Activated CD4-positive, CD25-positive, alpha-beta regulatory T cell (primary cell): ENCODE measurements around the gene ZNF497.
"Not testable (repeated sequence)": the region's sequence is repeated elsewhere in the genome, so short reads cannot be mapped to it uniquely, and the experiment has no call there.

Source experiments
- DNase-seq, 4 experiments: peaks; one replicate each; lab custom pipeline; 2025; lab: John Stamatoyannopoulos, UW

The ZNF497 gene

DNA sequence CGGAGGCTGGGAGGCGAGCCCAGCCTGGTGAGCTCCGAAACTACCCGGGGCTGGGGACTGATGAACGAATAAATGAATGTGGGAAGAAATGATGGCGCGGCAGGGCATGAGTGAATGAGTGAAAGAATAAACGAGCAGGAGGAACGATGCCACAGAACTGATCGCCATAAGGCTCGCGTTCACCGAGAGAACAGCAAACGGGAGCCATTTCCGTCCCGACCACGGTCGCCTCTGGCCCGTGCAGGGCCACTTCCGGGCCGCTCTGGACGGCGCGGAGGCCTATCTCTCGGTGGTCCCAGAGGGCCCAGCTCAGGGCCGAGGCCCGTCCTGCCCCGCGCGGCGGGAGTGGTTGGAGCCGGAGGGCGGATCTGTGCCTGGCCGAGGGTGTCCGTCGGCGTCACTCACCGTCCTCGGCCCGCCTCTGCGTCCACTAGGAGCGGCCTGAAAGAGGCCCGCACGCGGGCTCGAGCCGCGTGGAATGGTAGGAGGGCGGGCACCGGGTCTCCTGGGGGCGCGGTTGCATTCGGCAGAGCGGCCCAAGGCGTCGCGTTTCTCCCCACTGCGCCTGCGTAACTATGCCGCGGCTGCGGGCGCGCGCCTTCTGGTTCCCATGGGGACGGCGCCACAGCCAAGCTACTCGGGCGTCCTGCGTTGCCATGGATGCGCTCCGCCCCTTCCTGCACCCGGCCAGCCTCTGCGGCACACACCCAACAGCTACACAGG lies at the start of gene ZNF497:
Gene ZNF497 (minus strand): TSS at position 480 of the 723 bp plus-strand sequence. CDS start 5,116 bp downstream, outside the sequence.
- DNase-seq = peak; percentile 89 to 95 (median 94)

GRCh38 chr19:58409010-58409790 lies 46.6 kb upstream of the ZNF497 start:
- DNase-seq = no peak

- DNase-seq = peak; percentile 87 to 89 (median 88)
Measured at GRCh38 chr19:58408152-58409009, 45.8 kb upstream of the ZNF497 start, which contains the start of gene ZNF584. Gene ZNF584, plus strand, starts transcription at chr19:58408649. Its CDS starts 499 bp downstream, at chr19:58409148.

- no peak for DNase-seq
Measured at GRCh38 chr19:58407658-58408151, 45.2 kb upstream of the ZNF497 start.

GRCh38 chr19:58406818-58407657 lies 44.5 kb upstream of the ZNF497 start:
- DNase-seq = no peak

GRCh38 chr19:58403920-58404478 lies 41.4 kb upstream of the ZNF497 start:
- not testable (repeated sequence) for DNase-seq

DNA sequence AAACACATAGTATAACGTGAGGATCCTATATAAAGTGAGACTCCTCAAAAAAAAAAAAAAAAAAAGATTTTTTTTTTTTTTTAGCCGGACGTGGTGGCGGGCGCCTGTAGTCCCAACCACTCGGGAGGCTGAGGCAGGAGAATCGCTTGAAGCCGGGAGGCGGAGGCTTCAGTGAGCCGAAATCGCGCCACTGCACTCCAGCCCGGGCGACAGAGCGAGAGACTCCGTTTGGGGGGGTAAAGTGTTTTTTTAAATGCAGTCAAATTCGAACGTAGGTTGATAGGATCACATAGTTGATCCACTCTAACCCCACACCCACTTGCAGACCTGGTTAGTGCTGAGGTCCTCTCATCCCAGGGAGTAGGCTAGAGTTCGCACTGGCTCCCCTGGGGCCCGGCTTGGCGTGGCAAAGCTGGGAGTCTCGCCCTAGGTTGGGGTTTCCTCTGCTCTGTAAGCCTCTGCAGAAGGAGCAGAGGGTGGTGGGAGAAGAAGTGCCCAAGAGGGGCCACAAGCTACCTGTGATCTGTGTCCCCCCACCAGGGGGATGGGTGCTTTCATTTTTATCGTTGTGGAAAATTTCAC lies 39.4 kb upstream of the ZNF497 start:
- DNase-seq = no peak

DNA sequence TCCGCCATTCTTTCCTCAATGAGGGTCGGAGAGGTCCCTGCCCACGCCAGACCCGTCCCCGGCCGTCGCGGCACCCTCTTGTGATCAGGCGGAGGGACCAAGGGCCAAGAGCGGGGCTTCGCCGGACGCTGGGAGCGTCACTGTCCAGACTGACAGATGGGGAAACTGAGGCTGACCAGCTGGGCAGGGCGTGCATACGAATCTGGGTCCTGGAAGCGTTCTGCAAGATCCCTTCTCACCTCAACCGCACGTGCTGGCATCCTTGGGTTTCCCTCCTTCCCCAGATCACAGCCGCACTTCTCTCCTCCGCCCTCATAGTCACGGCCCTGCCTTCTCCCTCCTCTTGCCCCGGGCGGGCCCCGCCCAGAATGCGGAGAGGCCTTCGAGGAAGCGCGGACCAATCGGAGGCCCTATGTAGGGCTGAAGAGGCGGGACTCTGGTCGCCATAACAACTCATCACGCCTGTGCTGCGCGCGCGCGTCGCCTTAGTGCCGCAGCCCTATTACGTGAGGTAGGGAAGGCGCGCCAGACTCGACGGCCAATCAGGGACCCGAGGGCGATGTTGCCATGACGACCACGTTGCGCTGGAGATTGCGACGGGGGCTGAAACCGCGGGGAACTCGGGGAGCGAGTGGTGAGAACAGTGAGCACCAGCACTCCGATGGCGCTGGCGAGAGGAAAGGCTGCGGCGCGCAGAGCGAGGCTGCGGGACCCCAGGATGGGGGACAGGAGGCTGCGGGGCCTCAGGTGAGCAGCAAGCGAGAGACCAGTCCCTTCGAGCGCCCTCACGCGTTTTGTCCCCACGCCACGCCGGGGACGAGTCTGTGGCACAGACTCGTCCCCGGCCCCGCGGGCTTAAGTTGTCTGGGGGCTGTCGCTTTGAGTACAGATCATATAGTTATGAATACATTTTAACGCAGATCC lies 38.6 kb upstream of the ZNF497 start:
- DNase-seq = peak; percentile 92 to 98 (median 98)

DNA sequence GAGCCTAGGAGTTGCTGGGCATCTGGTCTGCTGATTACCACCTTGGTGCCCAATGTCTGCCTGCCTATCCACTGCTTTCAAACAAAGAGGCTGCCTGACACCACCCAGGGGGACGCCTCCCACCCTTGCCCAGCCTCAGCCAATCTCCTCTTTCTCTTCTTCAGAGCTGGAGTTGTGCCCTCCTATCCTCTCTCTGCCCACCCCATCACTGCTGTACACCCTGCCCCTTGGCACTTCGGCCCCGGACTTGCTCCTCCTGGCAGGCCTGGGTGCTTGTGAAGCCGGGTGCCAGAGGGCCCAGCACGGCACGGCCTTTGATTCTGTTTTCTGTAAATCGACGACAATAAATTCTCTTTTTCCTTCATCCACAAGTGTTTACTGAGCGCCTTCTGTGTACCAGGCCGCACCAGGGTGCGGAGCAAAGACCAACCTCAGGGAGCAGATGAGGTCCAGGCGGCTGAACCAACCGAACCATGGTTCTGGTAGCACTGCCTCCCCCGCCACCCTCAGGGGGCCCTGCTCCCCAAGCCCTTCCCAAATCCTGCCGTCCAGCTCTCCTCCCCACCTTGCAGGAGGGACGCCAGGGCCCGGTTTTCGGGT lies 37.9 kb upstream of the ZNF497 start:
- no peak for DNase-seq

DNA sequence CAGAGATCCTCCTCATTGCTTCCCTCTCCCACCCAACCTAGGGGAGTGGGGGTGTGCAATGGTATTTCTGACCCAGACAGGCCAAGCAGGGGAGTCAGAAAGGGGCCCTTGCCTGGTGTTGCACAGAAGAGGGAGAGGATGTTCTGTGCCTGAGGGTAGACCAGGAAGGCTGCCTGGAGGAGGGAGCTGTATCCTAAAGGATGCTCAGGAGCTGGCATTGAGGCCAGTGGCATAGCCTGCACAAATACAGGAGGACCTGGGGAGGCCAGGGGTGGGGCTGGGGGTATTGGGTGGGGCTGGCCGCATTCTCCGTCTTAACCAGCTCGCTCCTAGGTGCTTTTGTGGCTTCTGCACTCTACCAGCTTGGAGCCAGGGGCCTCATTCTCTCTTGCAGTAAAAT lies 37.4 kb upstream of the ZNF497 start:
- DNase-seq = no peak

DNA sequence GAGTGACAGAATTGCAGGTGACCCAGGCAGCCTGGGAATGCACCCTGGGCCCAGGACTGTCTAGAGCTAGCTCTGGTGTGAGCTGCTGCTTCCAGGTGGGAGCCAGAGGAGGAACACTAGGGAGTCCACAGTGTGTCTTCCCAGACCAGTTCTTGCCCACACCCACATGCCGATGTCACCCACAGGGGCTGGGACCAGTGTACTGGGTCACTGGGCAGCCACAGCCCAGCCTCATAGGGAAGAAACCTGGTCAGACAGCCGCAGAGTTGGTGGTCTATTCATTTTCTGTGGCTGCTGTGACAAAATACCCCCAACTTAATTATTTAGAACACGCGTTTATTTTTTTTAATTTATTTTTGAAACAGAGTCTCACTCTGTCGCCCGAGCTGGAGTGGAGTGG lies 36.0 kb upstream of the ZNF497 start:
- no peak for DNase-seq

GRCh38 chr19:58398087-58398486 lies 35.5 kb upstream of the ZNF497 start:
- no peak for DNase-seq

DNA sequence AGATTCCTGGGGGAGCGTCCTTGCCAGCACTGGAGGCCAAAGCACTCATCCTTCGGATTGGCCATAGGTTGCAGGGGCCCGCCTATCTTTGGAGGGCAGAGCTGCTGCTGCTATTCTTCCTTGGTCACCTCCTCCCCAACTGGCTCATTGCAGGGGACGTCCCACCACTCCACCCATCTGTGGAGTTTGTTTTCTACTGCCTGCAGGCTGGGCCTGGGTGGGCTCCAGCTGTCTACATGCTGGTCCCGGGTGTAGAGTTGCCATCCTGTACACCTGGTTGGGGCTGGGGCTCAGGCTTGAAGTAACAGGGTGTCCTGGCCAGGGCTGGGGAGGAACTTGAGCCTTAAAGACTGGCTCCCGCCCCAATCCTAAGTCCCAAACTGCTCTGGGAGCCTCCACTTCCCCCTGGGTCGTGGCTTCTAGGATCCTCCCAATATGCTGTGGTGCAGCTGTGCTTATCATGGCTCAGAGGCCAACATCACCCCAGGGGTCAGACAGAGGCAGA lies 35.0 kb upstream of the ZNF497 start:
- DNase-seq = no peak

DNA sequence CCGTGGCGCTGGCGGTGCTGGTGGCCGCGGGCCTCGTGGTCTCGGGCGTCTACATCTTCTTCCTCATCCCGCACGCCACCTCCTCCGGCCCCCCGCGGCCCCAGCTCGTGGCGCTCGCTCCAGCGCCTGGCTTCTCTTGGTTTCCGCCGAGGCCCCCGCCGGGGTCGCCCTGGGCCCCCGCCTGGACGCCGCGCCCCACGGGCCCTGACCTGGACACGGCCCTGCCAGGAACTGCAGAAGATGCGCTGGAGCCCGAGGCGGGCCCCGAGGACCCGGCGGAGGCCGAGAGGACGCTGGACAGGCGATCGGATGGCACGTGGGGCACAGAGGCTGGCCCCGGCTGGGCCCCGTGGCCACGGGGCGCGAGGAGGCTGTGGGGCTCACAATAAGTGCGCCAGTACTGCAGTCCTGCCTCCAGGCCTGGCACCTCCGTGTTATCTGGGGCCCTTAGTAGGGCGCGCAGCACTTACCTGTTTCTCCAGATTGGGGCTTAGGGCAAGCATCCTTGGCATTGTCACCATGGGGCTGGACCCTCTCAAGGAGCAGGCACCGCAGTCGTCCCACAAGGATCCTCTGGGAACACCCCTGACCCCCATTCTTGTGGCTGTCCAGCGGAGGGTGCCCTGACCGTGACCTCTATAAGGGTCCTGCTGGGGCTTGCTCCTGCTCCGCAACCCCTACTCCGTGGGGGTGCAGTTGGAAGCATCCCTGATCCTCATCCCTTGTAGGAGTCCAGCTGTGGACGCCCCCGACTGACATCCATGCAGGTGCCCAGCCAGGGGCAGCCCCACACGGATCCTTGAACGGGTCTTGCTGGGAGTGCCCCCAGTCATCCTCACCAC lies 34.4 kb upstream of the ZNF497 start:
- DNase-seq = no peak

- no peak for DNase-seq
Measured at GRCh38 chr19:58395979-58396627, 33.6 kb upstream of the ZNF497 start.

DNA sequence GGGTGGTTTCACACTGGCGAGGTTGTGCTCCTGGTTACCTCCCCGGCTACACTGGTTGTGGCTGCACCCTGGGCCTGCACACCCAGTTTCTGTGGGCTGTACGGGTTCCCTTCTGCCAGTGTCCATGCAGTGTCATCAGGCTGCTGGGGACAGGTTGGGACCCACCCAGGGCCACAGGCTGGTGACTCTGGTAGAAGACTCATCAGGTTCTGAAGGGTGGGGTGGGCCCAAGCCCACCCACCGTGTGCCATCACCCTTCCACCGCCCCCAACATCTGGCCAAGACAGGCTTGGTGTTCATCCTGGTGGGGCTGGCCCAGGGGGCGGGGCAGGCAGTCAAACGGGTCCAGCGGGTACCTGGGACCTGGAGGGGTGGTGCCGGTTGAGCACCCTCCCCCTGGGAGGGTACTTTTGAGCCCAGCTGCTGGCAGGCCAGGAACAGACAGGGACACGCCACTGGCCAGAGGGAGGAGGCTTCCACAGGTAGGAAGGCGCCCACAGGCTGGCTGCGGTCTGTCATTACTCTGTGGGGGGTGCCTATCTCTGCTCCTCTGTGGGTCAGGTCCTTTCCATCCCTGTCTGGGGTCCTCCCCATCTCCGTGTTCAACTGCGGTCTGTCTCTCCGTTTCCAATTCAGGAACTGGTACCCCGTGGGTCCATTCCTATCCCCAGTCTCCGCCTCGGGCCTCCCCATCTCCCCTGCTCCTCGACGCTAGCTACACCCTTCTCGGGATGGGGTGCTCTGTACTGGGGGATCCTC lies 32.8 kb upstream of the ZNF497 start, which contains the start of gene RNF225:
Gene RNF225 (plus strand): TSS at position 437 of the 759 bp plus-strand sequence. CDS start 434 bp downstream, outside the sequence.
- DNase-seq = no peak
